Epithelial cell of proximal tubule (primary cell): Measurements from ENCODE around the gene PLK5. TPM values are rescaled to one million over a fixed set of nuclear protein-coding genes. Genes with fewer than 3 reads are reported as not detected.

Experiments used
- DNase-seq: peaks from one replicate; pipeline ENCODE4 v3.0.0-alpha.2; 2011; ENCODE audit warnings: low read depth
- H3K4me3 ChIP-seq: 2 replicates; pipeline ENCODE4 v1.5.1; 2011; ENCODE audit warnings: low read depth, mild to moderate bottlenecking, low read length
- total RNA-seq: library from RNA; depleted of rRNA; stranded (reverse); fragments of >200 nt; gene quantifications from 2 replicates; pipeline ENCODE4 v1.2.3, GENCODE V29; 2015
- TF ChIP-seq, protein P1 (sequence below): conservative IDR thresholded peaks from 2 replicates; pipeline ENCODE4 v1.5.1; 2012; ENCODE audit warnings: low read depth, mild to moderate bottlenecking, low read length

Gene PLK5
- total RNA-seq, 1 donor from 2014 or later: not detected

DNA sequence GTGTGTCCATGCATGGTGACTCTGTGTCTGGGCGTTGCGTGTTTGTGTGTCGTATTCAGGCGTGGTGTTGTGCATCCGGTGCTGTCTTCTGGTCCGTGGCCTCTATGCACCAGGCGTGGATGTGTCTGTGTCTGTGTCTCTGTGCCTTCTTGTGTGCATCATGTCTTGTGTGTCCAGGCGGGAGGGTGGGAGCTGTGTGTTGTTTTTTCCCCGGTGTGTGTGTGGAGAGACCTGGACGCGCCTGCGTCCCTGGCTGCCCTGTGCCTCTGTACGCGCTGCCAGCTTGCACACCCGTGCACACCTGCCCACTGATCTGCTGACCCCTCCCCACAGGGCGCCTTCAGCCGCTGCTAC lies 1.1 kb downstream of the PLK5 start:
- no peak overlapping the region for H3K4me3 ChIP-seq
- TF ChIP-seq, protein P1, sequence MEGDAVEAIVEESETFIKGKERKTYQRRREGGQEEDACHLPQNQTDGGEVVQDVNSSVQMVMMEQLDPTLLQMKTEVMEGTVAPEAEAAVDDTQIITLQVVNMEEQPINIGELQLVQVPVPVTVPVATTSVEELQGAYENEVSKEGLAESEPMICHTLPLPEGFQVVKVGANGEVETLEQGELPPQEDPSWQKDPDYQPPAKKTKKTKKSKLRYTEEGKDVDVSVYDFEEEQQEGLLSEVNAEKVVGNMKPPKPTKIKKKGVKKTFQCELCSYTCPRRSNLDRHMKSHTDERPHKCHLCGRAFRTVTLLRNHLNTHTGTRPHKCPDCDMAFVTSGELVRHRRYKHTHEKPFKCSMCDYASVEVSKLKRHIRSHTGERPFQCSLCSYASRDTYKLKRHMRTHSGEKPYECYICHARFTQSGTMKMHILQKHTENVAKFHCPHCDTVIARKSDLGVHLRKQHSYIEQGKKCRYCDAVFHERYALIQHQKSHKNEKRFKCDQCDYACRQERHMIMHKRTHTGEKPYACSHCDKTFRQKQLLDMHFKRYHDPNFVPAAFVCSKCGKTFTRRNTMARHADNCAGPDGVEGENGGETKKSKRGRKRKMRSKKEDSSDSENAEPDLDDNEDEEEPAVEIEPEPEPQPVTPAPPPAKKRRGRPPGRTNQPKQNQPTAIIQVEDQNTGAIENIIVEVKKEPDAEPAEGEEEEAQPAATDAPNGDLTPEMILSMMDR: no peak
- DNase-seq: no peak

DNA sequence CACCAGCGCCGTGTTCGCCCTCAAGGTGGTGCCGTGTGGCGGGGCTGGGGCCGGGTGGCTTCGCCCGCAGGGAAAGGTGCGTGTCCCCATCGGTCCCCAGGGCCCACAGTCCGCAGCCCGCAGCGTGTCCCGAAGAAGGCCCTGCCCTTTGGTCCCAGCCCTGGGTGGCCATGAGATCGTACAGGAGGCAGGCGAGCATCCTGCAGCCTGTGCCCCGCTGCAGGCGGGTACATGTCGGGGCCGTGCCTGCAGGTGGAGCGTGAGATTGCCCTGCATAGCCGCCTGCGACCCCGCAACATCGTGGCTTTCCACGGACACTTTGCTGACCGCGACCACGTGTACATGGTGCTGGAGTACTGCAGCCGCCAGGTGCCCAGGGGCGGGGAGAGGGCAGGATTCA lies 1.5 kb downstream of the PLK5 start:
- no peak for DNase-seq
- TF ChIP-seq, protein P1: no peak
- no peak overlapping the region for H3K4me3 ChIP-seq

DNA sequence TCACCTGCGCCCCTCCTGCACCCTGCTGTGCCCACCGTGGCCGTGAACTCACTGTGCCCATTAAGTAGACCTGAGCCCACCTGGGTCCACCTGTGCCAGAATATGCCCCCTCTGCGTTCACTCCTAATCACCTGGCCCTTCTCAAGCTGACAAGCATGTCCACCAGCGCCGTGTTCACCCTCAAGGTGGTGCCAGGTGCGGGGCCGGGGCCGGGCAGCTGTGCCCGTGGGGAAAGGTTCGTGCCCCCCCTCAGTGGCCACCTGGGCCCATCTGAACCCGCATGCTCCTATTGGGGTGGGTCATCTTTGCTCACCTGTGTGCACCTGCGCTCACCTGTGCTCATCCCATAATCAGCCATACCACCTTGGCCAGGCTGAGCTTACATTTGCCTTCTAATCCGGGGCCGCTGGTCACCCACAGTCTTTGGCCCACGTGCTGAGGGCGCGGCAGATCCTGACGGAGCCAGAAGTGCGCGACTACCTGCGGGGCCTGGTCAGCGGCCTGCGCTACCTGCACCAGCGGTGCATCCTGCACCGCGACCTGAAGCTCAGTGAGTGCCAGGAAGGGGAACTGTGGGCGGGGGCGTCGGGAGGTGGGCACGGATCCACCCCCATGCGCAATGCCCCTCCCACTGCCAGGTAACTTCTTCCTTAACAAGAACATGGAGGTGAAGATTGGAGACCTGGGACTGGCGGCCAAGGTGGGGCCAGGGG lies 2.3 kb downstream of the PLK5 start:
- DNase-seq: no peak
- H3K4me3 ChIP-seq: no peak overlapping the region
- TF ChIP-seq, protein P1: no peak

DNA sequence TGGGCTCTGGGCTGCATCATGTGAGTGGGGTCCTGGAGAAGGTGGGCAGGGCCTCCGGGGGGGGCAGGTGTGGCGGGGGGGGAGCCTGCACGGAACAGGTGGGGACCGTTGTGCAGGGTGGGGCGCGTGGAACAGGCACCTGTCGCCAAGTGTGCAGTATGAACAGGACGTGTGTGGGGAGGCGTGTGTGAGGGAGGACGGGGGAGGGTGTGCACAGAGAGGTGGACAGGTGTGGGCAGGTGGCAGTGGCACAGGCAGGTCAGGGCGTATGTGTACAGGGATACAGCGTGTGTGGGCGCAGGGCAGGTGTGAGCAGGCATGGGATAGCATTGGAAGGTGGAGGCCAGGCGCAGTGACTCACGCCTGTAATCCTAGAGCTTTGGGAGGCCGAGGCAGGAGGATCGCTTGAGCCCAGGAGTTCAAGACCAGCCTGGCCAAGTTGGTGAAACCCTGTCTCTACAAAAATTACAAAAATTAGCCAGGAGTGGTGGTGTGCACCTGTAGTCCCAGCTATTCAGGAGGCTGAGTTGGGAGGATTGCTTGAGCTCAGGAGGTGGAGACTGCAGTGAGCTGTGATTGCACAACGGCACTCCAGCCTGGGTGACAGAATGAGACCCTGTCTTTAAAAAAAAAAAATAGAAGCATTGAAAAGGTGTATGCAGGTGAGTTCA lies 3.2 kb downstream of the PLK5 start:
- TF ChIP-seq, protein P1: no peak
- no peak overlapping the region for H3K4me3 ChIP-seq
- DNase-seq: no peak

DNA sequence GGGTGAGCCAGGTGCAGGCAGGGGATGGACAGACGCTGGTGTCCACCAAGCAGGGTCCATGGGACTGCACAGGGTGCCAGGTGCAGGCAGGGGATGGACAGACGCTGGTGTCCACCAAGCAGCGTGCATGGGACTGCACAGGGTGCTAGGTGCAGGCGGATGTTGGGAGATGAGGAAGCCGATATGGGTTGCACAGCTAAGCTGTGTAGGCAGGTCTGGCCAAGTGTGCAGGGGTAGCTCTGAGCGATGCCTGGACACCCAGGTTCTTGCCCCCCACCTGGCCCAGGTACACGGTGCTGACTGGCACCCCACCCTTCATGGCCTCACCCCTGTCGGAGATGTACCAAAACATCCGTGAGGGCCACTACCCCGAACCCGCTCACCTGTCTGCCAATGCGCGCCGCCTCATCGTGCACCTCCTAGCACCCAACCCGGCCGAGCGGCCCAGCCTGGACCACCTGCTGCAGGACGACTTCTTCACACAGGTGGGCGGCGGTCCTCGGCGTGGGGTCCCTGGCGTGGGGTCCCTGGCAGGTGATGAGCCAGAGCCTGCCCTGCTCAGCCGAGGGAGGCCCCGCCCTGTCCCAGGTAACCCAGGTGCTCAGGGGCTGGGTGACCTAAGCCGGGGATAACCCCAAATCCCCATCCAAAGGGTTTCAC lies 3.9 kb downstream of the PLK5 start:
- TF ChIP-seq, protein P1: no peak
- DNase-seq: no peak
- no peak overlapping the region for H3K4me3 ChIP-seq

DNA sequence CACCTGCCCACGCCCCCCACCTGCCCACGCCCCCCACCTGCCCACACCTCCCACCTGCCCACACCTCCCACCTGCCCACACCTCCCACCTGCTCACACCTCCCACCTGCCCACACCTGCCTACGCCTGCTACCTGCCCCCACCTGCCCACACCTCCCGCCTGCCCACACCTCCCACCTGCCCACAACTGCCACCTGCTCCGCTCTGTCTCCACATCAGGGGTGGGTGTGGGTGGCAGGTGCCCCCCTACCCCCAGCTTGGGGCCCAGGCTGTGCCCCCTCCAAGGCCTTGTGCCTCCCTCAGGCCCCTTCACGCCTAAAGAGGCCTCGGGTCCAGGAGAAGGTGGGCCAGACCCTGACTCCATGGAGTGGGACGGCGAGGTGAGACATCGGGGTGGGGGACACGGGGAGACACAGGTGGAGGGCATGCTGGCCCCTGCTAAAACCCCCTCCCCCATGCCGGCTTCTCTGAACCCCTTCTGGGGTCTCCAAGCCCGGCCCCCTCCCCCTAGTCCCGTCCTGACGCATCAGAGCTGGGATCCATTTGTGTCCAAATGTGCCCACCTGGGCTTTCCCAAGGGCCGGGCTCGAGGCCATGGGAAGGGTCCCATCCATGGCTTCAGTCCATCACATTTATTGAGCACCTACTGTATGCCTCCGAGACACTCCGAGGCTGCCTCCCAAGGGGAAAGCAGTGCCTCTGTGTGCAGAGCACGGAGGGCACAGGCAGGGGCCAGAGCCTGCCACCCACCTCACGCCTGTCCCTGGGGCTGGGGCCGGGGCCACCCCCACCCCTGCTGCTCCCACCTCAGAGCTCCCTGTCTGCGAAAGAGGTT lies 4.9 kb downstream of the PLK5 start:
- TF ChIP-seq, protein P1: no peak
- DNase-seq: no peak
- H3K4me3 ChIP-seq: no peak overlapping the region
